Esophagus squamous epithelium (tissue), 4 donors: Measurements from ENCODE around the gene ITGA8.

Experiments
- CTCF ChIP-seq, 6 experiments: fragments of 450-650 bp in 4 of 6; fragments of 200-600 bp in 2 of 6; sonication (generic) in 2 of 6; IDR thresholded peaks; one replicate each; pipeline ENCODE4 v1.5.1; 2016 to 2019; ENCODE audit warnings: antibody characterized with exemption in 6 of 6, mild to moderate bottlenecking in 4 of 6, moderate library complexity in 4 of 6
- POLR2A ChIP-seq, 4 donors: fragments of 450-650 bp; IDR thresholded peaks; one replicate each; pipeline ENCODE4 v1.6.1; 2017; ENCODE audit warnings: antibody characterized with exemption in 4 of 4, mild to moderate bottlenecking in 4 of 4, moderate library complexity in 3 of 4

- TF ChIP-seq CTCF (IDR thresholded peaks at IDR 0.05) (no peak), POLR2A (IDR thresholded peaks at IDR 0.05) (no peak)
These were observed 45.3 kb upstream of the ITGA8 start for GRCh38 chr10:15764892-15765454.
